Measurements from ENCODE around the gene NCR2. TPM values are rescaled to one million over a fixed set of nuclear protein-coding genes. Genes with fewer than 3 reads are reported as not detected.

The NCR2 gene
- total RNA-seq, 1 experiment from 2014 or later = not detected

- intact Hi-C loops (cut with micrococcal nuclease; ENCODE audit: unreplicated experiment) = no loop called here
- no TSS peak for BruUV-seq (replicated peaks)
- H3K36me3 ChIP-seq (ENCODE audit: low read depth) = no peaks in the 10 kb centered on the region
- H3K4me1 ChIP-seq (replicated peaks; ENCODE audit: insufficient read depth) = 0 out of 2 replicates have a peak, but pooled peaks cover 5% of the 10 kb centered on the region
- no peak overlapping the region for H3K27ac ChIP-seq
- no peak overlapping the region for H3K4me2 ChIP-seq
- no peaks in the 10 kb centered on the region; the same call in 1 of the 2 replicates for H3F3A ChIP-seq (ENCODE audit: insufficient read depth, low read depth)
- 0 out of 2 replicates have a peak, but pooled peaks cover 12% of the 10 kb centered on the region for H3K27me3 ChIP-seq (ENCODE audit: insufficient read depth, low read depth)
- POLR2A ChIA-PET (ENCODE audit: unreplicated experiment) = no interaction called here
- no peaks in the 10 kb centered on the region for H4K20me1 ChIP-seq (ENCODE audit: insufficient read depth)
- no peaks in the 10 kb centered on the region for H3K9me2 ChIP-seq (ENCODE audit: insufficient read depth)
- no peaks in the 10 kb centered on the region for H3K9me3 ChIP-seq (ENCODE audit: insufficient read depth, low read depth)
- TF ChIP-seq EZH2 (IDR thresholded peaks at IDR 0.05; ENCODE audit: low read depth) (no peak), CTCF (conservative IDR thresholded peaks at IDR 0.05) (no peak)
- DNase-seq = no peak
- H3K4me3 ChIP-seq = no peak overlapping the region
- H3K79me2 ChIP-seq (ENCODE audit: low read depth) = no peaks in the 10 kb centered on the region
- CTCF ChIA-PET = no interaction called here
- H2AFZ ChIP-seq = no peak overlapping the region
Measured at GRCh38 chr6:41373919-41374617, 38.7 kb downstream of the NCR2 start.

GRCh38 chr6:41374618-41375590 lies 39.5 kb downstream of the NCR2 start:
- Histone ChIP-seq H3K4me3 (no peak overlapping the region), H4K20me1 (ENCODE audit: insufficient read depth) (no peaks in the 10 kb centered on the region), H3K4me2 (no peak overlapping the region), H2AFZ (no peak overlapping the region), H3K36me3 (ENCODE audit: low read depth) (no peaks in the 10 kb centered on the region), H3K79me2 (ENCODE audit: low read depth) (no peaks in the 10 kb centered on the region), H3F3A (ENCODE audit: insufficient read depth, low read depth) (no peaks in the 10 kb centered on the region; the same call in 1 of the 2 replicates), H3K9me2 (ENCODE audit: insufficient read depth) (no peaks in the 10 kb centered on the region), H3K27me3 (ENCODE audit: insufficient read depth, low read depth) (0 out of 2 replicates have a peak, but pooled peaks cover 13% of the 10 kb centered on the region), H3K4me1 (replicated peaks; ENCODE audit: insufficient read depth) (0 out of 2 replicates have a peak, but pooled peaks cover 5% of the 10 kb centered on the region), H3K27ac (no peak overlapping the region), H3K9me3 (ENCODE audit: insufficient read depth, low read depth) (no peaks in the 10 kb centered on the region)
- intact Hi-C loops (cut with micrococcal nuclease; ENCODE audit: unreplicated experiment) = no loop called here
- no peak for TF ChIP-seq EZH2 (IDR thresholded peaks at IDR 0.05; ENCODE audit: low read depth)
- TF ChIP-seq CTCF (conservative IDR thresholded peaks at IDR 0.05) = no peak
- BruUV-seq (replicated peaks) = no TSS peak
- ChIA-PET POLR2A (ENCODE audit: unreplicated experiment) (no interaction called here), CTCF (no interaction called here)
- no peak for DNase-seq

- H3F3A ChIP-seq (ENCODE audit: insufficient read depth, low read depth) = no peaks in the 10 kb centered on the region; the same call in 1 of the 2 replicates
- DNase-seq = no peak
- H3K9me2 ChIP-seq (ENCODE audit: insufficient read depth) = no peaks in the 10 kb centered on the region
- TF ChIP-seq CTCF (conservative IDR thresholded peaks at IDR 0.05) (no peak), EZH2 (IDR thresholded peaks at IDR 0.05; ENCODE audit: low read depth) (no peak)
- H2AFZ ChIP-seq = no peak overlapping the region
- 0 out of 2 replicates have a peak, but pooled peaks cover 2% of the 10 kb centered on the region for H3K4me1 ChIP-seq (replicated peaks; ENCODE audit: insufficient read depth)
- 0 out of 2 replicates have a peak, but pooled peaks cover 13% of the 10 kb centered on the region for H3K27me3 ChIP-seq (ENCODE audit: insufficient read depth, low read depth)
- no peaks in the 10 kb centered on the region for H4K20me1 ChIP-seq (ENCODE audit: insufficient read depth)
- no peaks in the 10 kb centered on the region for H3K79me2 ChIP-seq (ENCODE audit: low read depth)
- intact Hi-C loops (cut with micrococcal nuclease; ENCODE audit: unreplicated experiment) = no loop called here
- no peak overlapping the region for H3K4me2 ChIP-seq
- no peaks in the 10 kb centered on the region for H3K36me3 ChIP-seq (ENCODE audit: low read depth)
- BruUV-seq (replicated peaks) = no TSS peak
- H3K4me3 ChIP-seq = no peak overlapping the region
- POLR2A ChIA-PET (ENCODE audit: unreplicated experiment) = no interaction called here
- CTCF ChIA-PET = no interaction called here
- no peak overlapping the region for H3K27ac ChIP-seq
- H3K9me3 ChIP-seq (ENCODE audit: insufficient read depth, low read depth) = no peaks in the 10 kb centered on the region
Measured at GRCh38 chr6:41375598-41376151, 40.3 kb downstream of the NCR2 start.

All from PC-9 (cell line).